ENCODE measurements around the gene FSTL4.

The FSTL4 gene

GRCh38 chr5:133278317-133278716 is 334.0 kb downstream of the FSTL4 start:
- no peak for DNase-seq

GRCh38 chr5:133277744-133278143 is 334.6 kb downstream of the FSTL4 start:
- DNase-seq, result no peak

DNA sequence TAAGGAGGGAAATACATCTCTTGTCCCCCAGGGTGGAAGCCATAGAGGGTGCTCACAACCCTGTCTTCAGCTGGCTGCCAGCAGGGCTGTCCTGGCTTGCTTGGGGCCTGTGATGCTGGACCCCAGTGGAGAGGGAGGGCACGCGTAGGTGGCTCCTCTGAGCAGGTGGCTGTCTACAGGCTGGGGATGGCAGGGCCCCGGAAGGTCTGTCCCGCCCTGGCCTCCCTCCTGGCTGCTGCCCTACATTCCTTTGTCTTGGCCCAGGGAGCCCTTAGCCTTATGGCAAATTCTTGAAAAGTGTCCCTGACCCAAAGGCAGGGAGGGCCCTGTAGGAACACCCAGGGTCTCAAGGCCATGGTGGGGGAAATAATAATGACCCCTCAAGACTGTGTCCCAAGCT is 336.2 kb downstream of the FSTL4 start:
- no peak for DNase-seq

DNA sequence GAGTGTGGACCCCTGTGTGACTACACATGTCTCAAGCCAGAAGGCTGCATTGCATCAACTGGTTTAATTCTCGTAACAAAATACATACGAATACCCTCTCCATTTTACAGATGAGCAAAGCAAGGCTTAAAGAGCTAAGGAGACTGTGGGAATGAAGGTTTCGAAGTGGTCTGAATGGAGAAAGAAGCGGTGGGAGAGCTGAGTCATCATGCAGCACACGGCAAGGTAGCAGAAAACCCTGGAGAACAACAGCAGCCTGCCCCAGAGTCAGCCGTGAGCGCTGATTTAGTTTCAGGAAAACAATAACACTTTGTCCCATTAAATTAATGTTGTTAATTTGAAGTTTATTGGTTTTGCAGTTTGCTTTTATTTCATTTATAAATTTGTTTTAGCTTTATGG is 336.7 kb downstream of the FSTL4 start:
- no peak for DNase-seq

DNA sequence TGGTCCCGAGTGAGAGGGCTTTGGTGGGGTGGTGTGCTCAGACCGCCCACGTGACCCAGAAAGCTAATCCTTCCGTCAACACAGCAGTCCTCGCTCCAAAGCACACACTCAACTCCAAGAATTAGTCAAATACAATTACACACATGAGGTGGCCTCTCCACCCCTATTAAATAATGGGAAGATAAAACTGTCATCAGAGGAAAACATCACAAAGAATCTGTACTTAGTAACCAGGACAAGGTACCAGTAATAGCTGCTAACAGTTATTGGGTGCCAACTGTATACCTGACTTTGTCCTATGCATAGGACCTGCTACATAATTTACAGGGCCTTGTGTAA is 337.8 kb downstream of the FSTL4 start:
- no peak for DNase-seq

- DNase-seq, result no peak
These were observed 338.4 kb downstream of the FSTL4 start for GRCh38 chr5:133273661-133274596.

GRCh38 chr5:133272345-133272744 is 340.0 kb downstream of the FSTL4 start:
- DNase-seq, result no peak

GRCh38 chr5:133271606-133272005 is 340.7 kb downstream of the FSTL4 start:
- DNase-seq, result no peak

DNA sequence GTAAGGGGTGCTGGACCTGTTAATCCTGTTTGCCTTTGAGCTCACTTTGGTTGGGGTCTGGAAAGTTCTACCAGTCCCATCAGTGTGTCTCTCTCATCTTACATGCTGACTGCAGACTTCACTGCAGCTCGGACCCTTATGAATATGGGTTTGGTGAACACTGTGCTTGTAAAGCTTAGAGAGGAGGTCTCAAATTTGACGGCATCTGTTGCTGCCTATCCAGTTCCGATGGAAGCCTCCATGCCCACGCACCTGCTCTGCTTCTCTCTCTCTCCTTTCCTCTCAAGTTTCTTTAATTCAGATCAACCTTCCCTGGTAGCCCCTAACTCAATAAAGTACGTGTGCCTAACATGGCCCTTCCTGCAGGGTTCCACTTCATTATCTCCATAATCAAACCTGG is 342.6 kb downstream of the FSTL4 start:
- DNase-seq, result no peak

- DNase-seq, result no peak
These were observed 344.7 kb downstream of the FSTL4 start for GRCh38 chr5:133267601-133268000.

DNA sequence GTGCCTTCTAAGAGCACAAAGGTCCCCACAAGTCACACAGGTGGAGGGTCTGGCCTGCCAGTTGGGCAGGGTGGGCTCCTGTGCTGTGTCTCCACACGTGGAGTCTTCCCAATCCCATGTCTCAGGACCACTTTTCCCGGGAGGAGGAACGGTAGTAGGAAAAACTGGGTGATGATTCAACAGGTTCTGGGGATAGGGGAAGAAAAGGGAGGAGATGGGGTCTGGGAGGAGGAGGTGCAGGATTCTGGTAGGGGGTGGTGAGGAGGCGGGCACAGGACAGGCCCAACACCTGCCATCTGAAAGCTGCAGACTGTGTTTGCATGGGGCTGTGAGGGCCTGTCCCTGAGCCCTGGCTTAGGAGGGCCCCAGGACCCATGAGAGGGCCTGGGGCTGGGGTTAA is 345.4 kb downstream of the FSTL4 start:
- no peak for DNase-seq

GRCh38 chr5:133266527-133266878 is 345.8 kb downstream of the FSTL4 start:
- DNase-seq, result no peak

DNA sequence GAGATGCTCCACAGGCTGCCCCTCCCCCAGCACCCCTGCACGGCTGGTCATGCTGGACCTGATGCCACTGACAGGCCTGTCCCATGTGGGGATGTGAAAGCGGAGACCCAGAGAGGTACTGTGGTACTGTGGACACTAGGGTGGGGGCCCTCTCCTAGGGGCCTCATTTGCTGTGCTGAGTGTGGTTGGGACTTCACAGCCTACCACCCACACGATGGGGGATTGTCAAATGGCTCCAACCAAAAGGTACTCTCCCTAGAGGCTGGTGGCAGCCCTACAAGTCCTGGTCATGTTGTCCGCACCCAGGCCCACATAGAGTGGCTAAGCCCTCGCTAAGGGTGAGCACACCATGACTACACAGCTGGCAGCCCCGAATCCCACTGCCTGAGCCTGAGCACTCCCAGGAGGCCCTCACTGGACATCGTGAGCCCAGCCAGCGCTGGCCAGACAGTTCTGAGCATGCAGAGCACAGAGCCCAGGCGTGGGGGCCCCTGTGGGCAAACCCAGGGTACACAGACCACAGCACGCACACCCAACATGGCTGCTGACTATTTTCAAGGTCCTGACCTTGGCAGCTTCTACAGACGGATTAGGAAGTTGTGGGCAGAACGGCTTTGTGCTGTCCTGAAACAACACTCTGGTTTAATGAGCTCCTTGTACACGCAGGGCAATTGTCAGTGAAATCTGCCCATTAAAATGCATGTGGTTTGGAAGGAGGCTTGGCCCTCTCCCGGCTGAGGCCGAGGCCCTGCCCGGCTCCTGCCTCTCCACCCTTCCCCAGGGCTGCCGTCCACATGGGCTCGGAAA is 346.4 kb downstream of the FSTL4 start:
- no peak for DNase-seq

DNA sequence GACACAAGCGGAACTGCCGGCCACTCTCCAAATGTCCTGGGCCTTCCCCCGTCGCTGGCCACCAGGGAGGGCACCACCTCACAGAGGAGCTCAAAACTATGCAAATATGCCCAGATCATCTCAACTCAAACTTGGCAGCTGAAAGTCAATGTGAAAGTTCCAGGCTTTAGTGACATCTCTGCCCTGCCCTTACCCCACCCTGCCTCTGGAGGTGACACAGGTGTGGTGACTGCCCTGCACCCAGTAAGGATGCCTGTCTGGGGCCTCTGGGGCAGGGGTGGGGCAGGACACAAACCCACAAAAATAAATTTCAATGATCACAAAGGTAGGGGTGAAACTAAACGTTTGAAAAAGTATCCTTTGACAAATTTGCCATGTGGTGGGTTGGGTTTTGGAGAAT is 347.1 kb downstream of the FSTL4 start:
- no peak for DNase-seq

DNA sequence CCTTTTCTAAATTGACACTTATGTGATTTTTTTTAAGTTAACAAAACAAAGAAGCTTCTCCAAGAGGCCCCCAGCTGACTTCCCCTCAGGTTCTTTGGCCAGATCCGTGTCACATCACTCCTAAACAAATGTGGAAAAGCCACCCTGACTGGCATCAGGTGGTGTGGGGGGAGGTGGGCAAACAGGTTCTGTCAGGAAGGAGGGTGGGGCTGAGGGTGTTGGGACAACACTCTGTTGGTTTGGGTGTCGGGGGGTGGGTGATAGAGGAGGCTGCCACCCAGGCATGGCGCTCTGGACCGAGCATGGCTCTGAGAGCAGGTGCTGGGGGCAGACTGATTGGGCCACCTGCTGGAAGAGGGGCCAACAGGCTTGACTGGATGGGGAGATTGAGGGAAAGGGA is 349.7 kb downstream of the FSTL4 start:
- no peak for DNase-seq

DNA sequence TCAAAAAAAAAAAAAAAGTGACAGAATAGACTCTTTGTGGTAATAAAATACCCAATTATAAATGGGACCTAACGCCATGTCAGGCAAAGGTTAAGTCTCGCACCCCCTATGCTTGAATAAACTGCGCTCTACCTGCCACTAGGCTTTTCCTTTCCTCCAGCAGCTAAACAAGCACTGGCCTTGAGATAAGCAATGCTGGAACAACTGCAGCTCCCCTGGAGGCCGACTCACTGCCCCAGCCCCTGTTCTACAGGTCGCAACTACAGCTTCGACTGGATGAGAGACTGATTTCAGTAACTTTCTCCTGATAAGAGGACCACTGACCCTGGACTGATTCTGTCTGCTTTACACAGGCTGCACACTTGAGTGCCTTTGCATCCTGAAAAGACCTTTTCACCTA is 350.3 kb downstream of the FSTL4 start:
- no peak for DNase-seq

- DNase-seq, result no peak
These were observed 351.6 kb downstream of the FSTL4 start for GRCh38 chr5:133260715-133261114.

DNA sequence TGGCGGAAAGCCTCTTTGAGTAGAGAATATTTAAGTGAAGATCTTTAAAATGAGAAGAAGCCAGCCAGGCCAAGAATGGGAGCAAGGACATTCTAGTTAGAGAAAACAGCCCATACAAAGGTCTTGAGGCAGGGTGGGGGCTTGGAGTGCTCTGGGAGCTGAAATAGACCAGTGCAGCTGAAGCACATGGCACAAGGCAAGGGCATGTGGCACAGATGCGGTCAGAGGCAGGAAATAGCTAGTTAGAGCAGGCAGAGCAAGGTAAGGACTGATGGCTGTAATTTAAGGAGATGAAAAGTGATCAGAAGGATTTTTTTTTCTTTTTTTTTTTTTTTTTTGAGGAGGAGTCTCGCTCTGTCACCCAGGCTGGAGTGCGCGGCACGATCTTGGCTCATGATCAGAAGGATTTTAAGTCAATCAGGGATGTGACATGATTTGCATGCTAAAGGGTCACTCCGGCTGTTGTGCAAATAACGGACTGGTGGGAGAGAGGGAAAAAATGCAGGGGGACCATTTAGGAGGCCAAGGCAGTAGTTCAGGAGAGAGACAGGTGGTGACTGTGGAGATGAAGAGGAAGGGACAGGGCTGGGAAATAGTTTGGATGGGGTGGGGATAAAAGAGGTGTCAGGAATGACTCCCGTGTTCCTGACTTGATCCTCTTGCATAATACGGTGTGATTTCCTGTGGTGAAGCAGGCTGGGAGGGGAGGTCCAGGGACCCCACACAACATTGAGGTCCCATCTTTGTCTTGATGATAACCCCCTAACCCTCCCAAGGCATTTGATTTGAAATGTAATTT is 352.9 kb downstream of the FSTL4 start:
- no peak for DNase-seq

- DNase-seq, result no peak
These were observed 354.4 kb downstream of the FSTL4 start for GRCh38 chr5:133257977-133258376.

GRCh38 chr5:133256276-133256675 is 356.1 kb downstream of the FSTL4 start:
- no peak for DNase-seq

- no peak for DNase-seq
These were observed 357.5 kb downstream of the FSTL4 start for GRCh38 chr5:133254803-133255202.

DNA sequence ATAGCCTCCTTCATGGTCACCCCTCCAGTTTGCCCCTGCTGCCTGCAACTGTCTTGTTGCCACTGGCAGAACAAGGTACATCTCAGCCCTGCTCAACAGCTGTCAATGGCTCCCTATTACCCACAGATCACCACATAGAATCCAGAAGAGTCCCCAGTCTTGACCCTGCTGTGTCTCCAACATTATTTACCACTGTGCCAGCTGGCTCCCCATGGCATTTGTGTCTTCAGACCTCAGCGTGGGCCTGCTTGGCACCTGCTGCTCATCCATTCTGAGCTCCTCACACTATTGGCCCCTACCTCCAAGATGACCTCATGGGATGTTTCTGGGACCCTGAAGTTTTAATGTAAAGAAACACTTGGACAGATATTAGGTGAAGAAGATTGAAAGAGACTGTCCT is 358.7 kb downstream of the FSTL4 start:
- DNase-seq, result no peak

DNA sequence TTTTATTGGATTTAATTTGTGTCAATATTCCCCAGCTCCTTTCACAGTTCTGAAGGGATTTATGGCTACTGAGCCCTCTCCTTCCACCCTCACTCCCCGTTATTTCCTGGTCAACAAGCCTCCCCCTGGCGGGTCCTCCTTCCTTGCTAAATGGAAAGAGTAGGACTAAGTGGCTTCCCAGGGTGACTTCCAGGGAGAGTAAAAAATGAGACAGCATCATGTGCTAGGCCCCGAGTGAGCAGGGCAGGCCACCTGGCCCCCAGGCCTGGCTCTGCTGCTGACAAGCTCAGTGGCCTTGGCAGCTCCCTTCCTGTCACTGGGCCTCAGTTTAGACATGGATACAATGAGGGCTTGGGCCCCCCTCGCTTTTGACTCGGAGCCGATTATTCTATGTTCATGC is 359.3 kb downstream of the FSTL4 start:
- DNase-seq, result no peak

GRCh38 chr5:133252133-133252480 is 360.2 kb downstream of the FSTL4 start:
- DNase-seq, result no peak

Data from NCI-H510A (cell line).